Stimulated activated CD8-positive, alpha-beta memory T cell treated with anti-CD3 and anti-CD28 coated beads, Interleukin-15, amount 100 ng/mL, for 24 hours (primary cell): Measurements from ENCODE around the gene DUOX1.

Experiments used
- DNase-seq: peaks from one replicate; pipeline ENCODE4 v3.0.0-alpha.2; 2020; ENCODE audit warnings: low read depth

DUOX1 gene

GRCh38 chr15:45106002-45106790 lies 23.6 kb upstream of the DUOX1 start:
- DNase-seq = no peak

- DNase-seq = no peak
These were observed 21.7 kb upstream of the DUOX1 start for GRCh38 chr15:45107941-45108630.

- DNase-seq = no peak
These were observed 19.5 kb upstream of the DUOX1 start for GRCh38 chr15:45110256-45110820.

GRCh38 chr15:45111390-45112142 lies 18.2 kb upstream of the DUOX1 start:
- no peak for DNase-seq

GRCh38 chr15:45112143-45112590 lies 17.6 kb upstream of the DUOX1 start:
- no peak for DNase-seq

- DNase-seq = no peak
These were observed 17.0 kb upstream of the DUOX1 start for GRCh38 chr15:45112591-45113379.

GRCh38 chr15:45113380-45113990 lies 16.3 kb upstream of the DUOX1 start:
- no peak for DNase-seq

- no peak for DNase-seq
These were observed 15.6 kb upstream of the DUOX1 start, which contains the start of the genes DUOX2 and DUOXA2 for GRCh38 chr15:45114076-45114750. DUOX2 (minus strand) TSS chr15:45114172; CDS start chr15:45113411, 761 bp downstream. DUOXA2 (plus strand) TSS chr15:45114326; CDS start chr15:45114606, 280 bp downstream.

GRCh38 chr15:45114751-45115085 lies 15.1 kb upstream of the DUOX1 start:
- no peak for DNase-seq

- no peak for DNase-seq
These were observed 14.4 kb upstream of the DUOX1 start for GRCh38 chr15:45115312-45115820.

- no peak for DNase-seq
These were observed 13.8 kb upstream of the DUOX1 start for GRCh38 chr15:45116006-45116481.

GRCh38 chr15:45116482-45117307 lies 13.1 kb upstream of the DUOX1 start:
- no peak for DNase-seq

GRCh38 chr15:45117308-45118130 lies 12.3 kb upstream of the DUOX1 start:
- DNase-seq = no peak

- peak; percentile 55 for DNase-seq
These were observed 11.6 kb upstream of the DUOX1 start for GRCh38 chr15:45118131-45118588.

- DNase-seq = no peak
These were observed 10.8 kb upstream of the DUOX1 start for GRCh38 chr15:45118996-45119395.

- no peak for DNase-seq
These were observed 9.5 kb upstream of the DUOX1 start for GRCh38 chr15:45120081-45120972.

- no peak for DNase-seq
These were observed 8.8 kb upstream of the DUOX1 start for GRCh38 chr15:45121020-45121419.
